GM21515 (cell line): ENCODE data around the gene PRRT4.

ENCODE experiments used
- ATAC-seq: cut with Tn5 transposase; IDR thresholded peaks from one replicate; pipeline ENCODE4 v1.9.1; 2021; ENCODE audit not compliant: unreplicated experiment

PRRT4 gene

DNA sequence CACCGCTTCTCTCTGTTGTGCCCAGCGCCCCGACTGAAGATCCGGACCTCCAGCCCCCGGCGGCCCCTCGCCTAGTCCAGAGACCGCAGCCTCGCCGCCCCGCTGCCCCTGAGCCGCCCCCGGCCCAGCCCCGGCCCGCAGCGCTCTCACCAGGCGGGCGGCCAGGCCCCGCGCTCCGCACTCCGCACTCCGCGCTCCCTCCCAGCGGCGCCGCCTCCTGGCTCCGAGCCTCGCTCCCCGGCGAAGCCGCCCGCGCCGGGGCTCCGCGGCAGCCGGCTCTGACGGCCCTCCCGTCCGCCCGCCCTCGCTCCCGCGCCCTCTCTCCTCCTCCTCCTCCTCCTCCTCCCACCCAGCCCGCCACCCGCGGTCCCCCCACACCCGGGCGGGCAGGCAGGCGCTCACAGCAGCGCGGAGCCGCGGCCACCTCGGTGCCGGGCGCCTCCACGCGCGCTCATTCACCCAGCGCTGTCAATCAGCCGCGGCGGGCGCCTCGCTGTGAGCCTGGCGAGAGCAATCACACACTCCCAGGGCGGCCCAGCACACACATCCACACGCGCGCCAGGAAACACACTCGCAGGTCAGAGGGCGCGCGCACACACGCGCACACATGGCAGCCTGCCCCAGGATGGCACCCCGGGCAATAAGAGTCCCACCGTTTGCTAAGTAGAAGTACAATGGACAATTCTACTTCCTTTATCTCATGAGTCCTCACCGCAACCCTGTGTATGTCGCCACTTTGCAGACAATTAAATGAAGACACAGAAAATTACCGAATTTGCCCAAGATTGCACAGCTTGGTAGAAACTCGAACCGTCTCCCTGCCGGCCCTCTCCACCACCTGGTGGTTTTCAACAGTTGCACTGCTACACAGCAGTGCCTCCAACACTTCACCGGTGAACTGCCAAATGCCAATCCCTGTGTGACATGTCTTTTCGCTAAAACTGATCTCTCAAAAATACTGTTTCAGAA, at the start of gene PRRT4:
Gene PRRT4 (minus strand): TSS at position 280 of the 969 bp plus-strand sequence.
- ATAC-seq, result no peak

DNA sequence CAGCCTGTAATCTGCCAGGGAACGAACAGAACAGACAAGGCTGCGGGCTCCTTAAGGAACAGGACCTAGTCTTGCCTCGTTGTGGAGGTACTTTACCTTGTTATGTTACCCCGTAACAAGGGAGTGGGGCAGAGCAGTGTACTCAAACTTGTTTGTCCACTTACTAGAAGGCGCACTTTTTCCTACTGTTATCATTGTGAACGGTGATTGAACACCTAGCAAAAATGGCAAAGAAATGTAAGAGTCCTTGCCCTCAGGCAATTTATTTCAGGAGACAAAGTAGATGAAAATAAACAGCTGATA, 48.9 kb upstream of the PRRT4 start:
- no peak for ATAC-seq

DNA sequence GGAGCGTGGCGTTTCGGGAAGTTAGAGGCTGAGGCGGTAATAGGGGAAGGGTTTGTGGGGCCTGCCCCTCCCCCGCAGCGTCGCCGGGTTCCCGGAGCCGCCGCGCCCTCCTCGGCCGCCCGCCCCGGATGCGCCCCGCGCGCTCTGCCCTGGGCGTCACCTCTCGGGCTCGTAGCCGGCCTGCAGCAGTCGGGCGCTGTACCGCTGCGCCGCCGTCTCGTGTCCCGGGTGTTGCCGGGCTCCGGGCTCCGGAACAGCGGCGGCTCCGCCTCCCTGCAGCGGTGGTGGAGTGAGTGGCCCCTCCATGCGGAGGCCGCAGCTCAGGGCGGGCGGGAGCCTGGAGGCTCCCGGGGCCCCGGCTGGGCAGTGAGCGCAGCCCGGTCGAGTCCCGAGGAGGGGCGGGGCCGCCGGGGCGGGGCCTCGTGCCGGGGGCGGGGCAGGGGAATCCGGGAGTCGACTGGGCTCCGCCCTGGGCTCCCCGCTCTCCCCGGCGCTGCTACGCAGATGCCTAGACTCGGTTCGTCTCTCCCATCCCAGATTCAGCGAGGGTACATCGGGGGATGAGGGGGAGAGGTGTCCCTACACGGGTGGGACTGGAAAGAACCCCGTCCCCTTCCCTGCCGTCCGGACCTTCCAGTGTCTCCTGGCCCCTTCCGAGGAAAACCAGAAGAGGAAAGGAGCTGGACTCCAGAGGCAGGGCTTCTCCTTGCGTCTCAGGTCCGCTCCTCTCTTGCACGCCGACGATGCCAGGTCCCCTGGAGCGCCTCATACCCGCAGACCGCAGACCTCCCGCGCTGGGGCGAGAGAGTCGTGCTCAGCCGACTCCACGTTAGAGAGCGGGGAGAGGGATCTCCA, 48.3 kb upstream of the PRRT4 start, which contains the start of gene IMPDH1:
Gene IMPDH1 (minus strand): TSS at position 387 of the 855 bp plus-strand sequence. CDS start 81 bp downstream, at position 306.
- peak; percentile 79 for ATAC-seq

DNA sequence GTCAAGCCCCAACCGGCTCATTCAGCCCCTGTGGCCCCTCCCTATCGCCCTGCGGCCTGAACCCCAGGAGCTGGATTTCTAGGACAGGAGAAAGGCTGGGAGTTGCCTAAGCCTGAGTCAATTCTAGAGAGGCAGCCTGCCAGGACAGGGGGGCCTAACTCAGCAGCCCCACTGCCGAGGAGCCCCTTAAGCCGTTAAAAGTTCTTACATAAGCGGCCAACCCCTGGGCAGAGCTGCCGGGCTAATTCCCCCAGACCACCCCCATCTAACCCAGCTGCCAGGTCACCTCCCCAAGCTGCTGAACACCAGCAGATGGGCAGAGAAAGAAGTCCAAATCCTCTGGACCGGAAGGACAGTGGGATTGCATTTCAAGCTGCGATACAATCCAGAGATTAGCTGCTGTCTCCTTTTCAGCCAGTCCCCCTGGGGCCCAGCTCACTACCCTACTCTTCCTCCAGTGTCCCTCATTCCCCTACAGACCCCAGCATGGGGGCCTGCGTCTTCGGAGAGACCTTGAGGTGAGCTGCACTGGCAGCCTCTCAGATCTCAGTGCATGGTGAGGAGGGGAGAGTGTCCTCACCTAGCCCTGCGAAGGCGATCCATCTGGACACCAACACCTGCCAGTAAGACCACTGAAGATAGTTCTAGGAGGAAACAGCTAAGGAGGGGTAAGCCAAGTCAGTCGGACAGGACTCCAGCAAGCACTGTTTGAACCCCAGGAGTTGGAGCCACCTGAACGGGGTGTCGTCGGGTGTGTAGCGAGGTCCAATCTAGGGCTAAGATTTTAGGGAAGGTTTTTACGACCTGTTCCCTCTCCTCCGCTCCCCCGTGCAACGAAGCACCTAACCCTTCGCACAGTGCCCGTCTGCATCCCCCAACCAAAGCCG, 47.5 kb upstream of the PRRT4 start:
- ATAC-seq, result no peak

DNA sequence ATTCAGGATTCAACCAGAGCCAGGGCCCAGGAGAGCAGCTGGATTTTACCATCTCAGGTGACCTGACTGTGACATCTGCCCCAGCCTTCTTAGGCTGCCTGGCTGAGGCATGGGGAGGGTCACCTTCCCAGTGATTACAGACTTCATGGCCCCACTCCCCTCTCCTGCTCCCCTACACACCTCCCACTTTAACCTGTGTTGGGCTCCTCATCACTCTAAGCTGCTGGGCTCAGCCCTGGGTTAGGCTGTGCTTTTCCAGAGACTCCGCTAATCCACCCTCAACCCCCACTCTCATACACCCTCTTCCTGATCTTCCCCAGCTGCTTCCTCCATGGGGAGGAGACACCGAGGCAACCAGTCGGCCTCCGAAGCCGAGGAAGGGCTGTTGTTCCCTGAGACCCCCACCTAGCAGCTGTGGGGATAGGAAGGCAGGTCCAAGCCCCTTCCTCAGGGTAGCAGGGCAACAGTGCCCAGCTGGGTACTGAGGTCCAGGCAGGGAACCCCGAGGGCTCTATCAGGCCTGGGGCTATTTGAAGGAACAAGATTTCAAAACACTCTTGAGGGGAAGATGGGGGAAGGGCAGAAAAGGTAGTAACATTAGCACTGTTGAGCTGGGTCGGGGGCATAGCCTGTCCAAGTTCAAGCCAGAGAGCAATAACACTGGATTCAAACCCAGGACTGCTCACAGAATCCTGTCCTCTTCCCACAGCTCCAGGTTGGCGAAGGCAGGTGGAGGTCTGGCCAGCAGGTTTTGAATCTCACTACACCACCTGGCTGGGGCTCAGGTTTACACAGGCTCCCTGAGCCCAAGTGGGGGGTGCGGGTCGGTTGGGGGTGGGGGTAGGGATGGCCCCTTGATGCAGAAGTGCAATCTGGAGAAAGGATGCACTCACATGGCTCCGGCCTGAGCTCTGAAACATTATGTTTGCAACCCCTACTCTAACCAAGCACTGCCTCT, 46.5 kb upstream of the PRRT4 start:
- no peak for ATAC-seq

DNA sequence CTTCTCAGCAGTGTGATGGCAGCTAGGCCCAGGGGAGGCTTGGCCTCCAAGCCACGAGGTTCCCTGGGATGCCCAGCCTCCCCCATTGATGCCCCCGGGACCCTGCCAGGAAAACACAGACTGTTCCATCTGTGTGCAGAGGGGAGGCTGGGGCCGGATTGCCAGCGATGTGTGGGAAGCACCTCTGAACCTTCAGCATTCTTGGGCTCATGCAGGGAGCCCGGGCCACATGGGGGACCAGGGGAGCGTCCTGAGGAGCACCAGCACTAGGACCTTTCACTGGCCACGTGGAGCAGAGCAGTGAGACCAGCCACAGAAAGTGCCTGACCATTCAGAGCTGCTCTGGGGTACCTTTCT, 45.7 kb upstream of the PRRT4 start:
- ATAC-seq, result no peak

DNA sequence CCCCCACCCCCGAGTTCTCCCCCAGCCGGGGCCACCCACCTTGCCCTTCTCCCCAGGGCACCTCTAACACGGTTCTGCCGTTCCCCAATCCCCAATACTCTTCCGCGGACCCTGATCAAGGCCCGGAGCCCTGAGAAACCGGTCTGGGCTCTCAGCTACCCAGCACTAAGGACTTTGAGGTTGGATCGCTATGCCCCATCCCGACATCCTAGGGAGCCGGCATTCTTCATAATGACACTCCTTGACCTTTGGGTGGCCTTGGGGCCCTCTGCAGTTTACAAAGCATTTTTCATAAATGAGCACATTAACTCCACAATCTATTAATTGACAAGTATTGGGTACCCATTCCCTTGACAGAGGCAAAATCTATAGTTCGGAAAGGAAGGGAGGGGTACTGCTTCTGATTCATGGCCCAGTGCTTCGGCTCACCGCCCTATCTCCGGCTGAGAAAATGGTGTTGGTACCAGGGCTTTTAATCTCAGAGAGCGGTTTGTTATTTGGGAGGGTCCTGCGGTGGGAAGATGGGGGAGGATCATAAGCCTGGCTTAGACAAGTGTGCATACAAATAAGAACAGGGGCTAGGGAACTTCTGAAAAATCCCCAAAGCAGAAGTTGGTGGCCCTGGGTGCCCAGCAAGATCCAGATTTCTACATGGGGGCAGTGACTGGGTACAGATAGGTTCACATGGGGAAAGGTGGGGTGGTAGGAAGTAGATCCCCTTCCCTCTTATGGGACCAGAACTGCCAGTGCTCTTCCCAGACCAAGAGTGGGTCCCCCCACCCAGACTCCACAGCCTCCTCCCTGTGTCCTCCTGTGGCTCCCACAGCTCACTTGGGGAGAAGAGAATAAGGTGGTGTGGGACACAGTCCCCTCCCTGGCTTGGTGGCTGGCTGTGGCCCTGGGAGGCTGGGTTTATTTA, 45.1 kb upstream of the PRRT4 start:
- ATAC-seq, result no peak

DNA sequence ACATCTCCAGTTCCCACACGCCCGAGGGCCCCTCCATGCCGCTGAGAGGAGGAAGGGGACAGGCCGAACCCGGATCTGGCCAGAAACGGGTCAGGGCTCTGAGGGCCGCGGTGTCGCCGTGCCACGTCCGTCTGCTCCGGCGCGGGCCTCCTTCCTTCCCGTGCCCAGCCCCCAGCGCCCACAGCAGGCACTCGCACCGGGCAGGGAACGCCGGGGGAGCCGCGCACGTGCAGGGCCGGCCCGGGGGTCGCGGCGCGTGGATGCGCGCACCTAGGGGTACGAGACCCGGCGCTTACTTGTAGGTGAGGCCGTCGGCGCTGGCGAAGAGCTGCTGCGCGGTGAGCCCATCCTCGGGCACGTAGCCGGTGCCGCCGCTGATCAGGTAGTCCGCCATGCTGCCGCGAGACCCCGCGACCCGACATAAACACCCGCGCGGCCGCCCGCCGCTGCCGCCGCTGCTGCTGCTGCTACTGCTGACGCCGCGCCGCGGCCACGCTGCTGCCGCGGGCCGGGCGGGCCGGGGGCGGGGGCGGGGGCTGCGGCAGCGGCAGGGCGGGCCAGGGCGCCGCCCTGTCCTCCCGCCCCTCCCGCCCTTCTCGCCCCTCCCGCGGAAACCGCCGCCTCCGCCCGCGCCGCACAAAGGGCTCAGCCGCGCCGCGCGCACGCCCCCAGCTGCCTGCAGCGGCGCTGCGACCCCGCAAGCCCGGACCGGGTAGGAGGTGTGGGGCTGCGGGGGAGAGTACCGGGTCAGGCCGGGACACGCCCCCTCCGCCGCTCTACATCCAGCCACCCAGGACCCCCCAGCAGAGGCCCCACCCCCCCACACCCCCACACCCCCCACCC, 44.2 kb upstream of the PRRT4 start:
- ATAC-seq, result no peak

DNA sequence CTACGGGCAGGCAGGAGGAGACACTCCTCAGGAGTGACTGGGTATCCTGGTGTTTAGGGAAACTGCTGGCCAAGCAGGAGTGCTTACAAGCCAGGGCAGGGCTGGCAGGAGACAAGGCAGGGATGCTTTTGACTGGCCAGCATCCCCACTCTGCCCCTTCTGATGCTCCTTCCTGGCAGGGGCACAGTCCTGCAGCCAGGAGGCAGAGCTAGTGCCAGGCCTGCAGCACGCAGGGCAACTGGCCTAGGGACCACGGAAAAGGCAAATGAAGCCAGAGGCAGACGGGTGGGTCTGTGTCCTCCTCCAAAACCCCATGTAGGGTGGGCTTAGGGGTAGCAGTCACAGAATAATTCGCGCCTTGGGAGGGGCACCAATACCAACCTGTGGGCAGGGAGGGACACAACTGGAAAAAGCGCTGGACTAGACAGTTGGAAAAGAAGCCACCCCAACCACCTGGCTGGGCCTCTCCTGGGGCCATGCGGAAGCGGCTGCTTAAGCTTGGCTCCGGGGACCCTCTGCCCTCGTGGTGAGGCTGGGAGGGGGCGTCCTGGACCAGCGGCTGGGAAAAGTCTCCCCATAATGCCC, 43.5 kb upstream of the PRRT4 start:
- ATAC-seq, result no peak

DNA sequence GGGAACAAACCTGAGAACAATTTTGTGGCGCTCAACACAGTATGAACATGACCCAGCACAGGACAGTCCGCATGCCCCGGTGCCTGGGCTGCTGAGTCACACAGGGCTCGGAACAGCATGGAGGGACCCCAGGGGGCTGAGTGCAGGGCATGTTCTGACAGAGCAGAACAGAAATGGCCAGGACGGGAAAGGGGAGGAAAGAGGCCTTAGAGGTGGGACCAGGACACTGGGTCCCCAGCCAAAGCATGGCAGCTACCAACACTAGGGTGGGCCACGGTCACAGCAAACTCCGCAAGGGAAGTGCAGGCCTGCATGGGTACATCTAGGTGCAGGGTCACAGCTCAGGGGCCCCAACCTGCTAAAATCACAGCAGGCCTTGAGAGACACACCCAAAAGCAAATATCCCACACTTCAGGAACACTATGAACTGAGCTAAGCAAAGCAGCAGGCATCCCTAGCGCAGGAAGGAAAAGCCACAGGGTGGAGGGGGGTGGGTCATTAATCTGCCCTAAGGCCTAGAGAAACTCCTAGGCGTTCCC, 42.7 kb upstream of the PRRT4 start:
- ATAC-seq, result no peak

DNA sequence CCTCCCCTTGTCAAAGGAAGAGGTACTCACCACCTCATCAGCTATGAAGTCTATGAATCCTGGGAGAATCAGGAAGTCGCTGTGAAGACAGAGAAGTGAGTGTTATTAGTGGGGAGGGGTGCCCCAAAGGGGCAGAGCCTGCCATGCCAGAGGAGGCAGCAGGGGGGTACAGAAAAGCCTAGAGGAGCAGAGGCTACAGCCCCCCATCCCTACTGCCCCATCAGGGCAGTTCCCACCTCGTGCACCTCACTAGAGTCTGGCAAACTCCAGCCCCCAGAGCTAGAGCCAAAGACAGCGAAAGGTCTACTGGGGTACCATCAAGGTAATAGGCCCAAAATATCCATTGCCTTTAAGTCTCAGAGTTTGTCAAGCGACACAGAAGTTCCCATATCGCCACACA, 42.2 kb upstream of the PRRT4 start:
- no peak for ATAC-seq

DNA sequence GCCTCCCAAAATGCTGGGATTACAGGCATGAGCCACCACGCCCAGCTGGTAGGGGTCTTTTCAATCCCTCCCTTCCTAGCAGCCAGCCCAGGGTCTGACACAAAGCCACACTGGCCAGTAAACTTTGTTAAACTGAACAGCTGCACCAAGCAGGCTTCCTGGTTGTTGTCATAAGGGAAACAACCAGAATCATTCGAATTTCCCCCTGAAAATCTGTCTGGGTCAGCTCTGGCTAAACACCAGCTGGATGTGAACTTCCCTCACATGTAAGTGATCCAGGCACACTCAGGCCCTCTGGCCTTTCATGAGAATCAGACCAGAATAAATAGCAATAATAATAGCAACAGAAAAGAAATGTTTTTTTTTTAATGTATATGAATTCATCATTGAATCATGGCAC, 40.9 kb upstream of the PRRT4 start:
- no peak for ATAC-seq

DNA sequence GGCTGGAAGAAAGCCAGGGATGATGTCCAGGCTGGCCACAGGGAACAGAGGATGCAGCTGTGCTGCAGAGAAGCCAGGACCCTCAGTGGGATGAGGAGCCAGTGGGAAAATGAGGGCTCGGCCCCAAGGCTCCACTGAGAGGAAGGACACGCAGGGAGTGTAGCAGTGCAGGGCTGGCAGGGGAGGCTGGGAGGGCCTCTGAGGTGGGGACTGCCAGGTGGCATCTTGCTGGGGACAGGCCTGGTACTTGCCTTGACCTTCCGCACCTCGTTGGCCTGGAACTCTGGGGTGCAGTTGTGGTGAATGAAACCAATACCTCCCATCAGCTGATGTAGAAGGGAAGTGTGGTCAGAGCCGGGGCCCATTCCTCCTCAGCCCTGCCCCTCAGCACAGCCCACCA, 39.1 kb upstream of the PRRT4 start:
- no peak for ATAC-seq

DNA sequence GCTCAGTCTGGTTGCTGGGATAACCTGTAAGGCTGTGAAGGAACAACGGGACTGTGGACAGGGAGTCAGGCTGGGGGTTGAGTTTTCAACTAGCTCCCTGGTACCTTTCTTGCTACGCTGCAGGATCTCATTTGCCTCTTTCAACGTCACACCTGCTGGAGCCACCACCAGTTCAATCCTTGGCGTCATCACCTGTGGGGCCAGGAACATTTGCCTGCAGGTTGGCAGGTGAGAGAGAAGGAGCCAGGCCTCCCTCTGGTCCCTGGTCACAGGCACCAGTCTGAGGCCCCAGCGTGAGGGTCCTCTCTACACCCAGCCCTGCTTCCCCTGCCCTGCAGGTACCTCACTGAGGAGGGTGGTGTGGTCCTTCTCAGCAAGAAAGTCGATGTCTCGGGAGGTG, 38.5 kb upstream of the PRRT4 start:
- ATAC-seq, result no peak

DNA sequence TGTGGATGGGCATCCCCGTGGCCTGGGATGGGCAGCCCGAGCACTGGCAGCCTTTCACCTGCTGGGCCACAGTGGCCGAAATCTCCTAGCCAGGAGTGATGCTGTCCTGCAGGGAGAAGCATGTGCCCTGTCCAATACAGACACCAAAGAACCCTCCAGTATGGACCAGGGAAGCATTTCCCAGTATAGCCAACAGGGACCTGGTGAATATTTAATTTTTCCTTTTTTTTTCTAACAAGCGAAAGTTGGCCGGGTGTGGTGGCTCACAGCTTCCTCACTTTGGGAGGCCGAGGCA, 37.3 kb upstream of the PRRT4 start:
- no peak for ATAC-seq

DNA sequence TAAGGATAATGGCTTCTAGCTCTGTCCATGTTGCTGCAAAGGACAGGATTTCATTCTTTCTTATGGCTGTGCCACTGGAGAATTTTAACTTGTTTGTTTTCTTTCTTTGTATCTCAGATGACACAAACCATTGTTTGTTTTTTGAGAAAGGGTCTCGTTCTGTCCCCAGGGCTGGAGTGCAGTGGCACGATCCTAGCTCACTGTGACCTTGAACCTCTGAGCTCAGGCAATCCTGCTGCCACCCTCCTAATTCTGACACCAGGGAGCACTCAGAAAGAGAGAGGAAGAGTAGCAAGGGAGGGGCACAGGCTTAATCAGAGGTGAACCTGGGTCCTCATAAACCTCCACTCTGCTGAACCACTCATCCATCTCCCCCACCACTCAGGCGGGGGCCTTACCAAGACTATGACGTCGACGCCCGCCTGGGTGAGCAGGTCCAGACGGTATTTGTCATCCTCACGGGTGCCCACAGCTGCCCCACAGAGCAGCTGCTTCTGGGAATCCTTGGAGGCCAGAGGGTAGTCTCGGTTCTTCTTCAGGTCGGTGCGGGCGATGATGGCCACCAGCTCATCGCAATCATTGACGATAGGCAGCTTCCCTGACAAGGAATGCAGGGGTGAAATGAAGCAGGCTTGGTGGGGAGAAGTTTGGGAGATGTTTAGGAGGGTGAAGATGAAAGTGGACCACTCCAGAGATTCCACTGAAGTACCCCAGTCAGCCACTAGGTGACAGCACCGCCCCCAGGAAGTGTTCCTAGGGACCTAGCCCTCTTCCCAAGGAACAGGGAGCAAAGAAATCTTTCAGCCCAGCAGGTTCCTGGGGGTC, 36.7 kb upstream of the PRRT4 start:
- ATAC-seq, result no peak

DNA sequence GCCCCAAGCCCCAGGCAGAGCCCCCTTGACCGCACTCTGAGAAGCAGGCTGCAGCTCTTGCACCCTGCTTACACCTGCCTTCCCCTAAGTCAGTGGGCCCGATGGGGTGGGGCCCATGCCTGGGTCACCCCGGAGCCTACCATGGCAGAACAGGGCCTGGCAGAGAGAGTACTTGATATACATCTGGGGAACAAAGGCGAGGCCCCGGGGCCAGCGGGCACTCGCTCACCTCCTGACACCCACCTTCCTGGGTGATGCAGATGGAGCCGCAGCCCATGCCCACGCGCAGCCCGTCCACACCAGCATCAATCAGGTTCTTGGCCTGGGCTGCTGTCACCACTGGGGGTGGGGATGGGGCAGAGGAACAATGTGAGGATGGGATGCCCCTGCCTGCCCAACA, 34.9 kb upstream of the PRRT4 start:
- ATAC-seq, result no peak
